A673 (cell line): ENCODE results near the gene ANXA8L1. TPM values are rescaled to one million over a fixed set of nuclear protein-coding genes. Genes with fewer than 3 reads are reported as not detected.
"Not testable (repeated sequence)": the region's sequence is repeated elsewhere in the genome, so short reads cannot be mapped to it uniquely, and the experiment has no call there.

Experiments used
- BruUV-seq: library from RNA; stranded (reverse); fragments of 400-500 nt; replicated peaks from 2 replicates; lab custom pipeline; 2021; lab: Mats Ljungman, UMichigan
- CTCF ChIA-PET: fragments of 300-600 bp; sonication (Branson Sonifier 250); formaldehyde crosslinking; loops from one replicate; lab custom pipeline; 2022; ENCODE audit warnings: antibody characterized with exemption; lab: Charles Lee
- POLR2A ChIA-PET: fragments of 300-600 bp; sonication (Branson Sonifier 250); formaldehyde crosslinking; loops from one replicate; lab custom pipeline; 2022; ENCODE audit warnings: antibody characterized with exemption; ENCODE audit not compliant: low non-redundant PET; lab: Charles Lee
- DNase-seq: peaks from one replicate; pipeline ENCODE4 v3.0.0-alpha.2; 2015; ENCODE audit warnings: low spot score
- H3K27ac ChIP-seq: fragments of 200-600 bp; sonication (generic); 2 replicates; pipeline ENCODE4 v1.5.1; 2016; ENCODE audit warnings: mixed run types, low read depth, mild to moderate bottlenecking, mixed read lengths, antibody characterized with exemption, low read length; ENCODE audit not compliant: poor library complexity, severe bottlenecking
- H3K27me3 ChIP-seq: fragments of 200-600 bp; sonication (generic); replicated peaks from 2 replicates; pipeline ENCODE4 v1.6.1; 2017; ENCODE audit warnings: mixed run types, low read depth, mild to moderate bottlenecking, mixed read lengths, antibody characterized with exemption, low read length; ENCODE audit not compliant: insufficient read depth, poor library complexity
- H3K36me3 ChIP-seq: fragments of 200-600 bp; sonication (generic); 2 replicates; pipeline ENCODE4 v1.6.1; 2016; ENCODE audit warnings: mixed run types, mild to moderate bottlenecking, mixed read lengths, antibody characterized with exemption, low read length; ENCODE audit not compliant: insufficient read depth, poor library complexity, severe bottlenecking
- H3K4me1 ChIP-seq: fragments of 200-600 bp; sonication (generic); 2 replicates; pipeline ENCODE4 v1.6.1; 2017; ENCODE audit warnings: mixed run types, mild to moderate bottlenecking, mixed read lengths, antibody characterized with exemption, low read length; ENCODE audit not compliant: insufficient read depth, poor library complexity, severe bottlenecking
- H3K4me3 ChIP-seq: fragments of 200-600 bp; sonication (generic); 2 replicates; pipeline ENCODE4 v1.5.1; 2016; ENCODE audit warnings: low read depth, mixed run types, mild to moderate bottlenecking, mixed read lengths, low read length; ENCODE audit not compliant: poor library complexity, severe bottlenecking
- H3K9me3 ChIP-seq: fragments of 200-600 bp; sonication (generic); 2 replicates; pipeline ENCODE4 v1.6.1; 2016; ENCODE audit warnings: mixed run types, low read depth, mild to moderate bottlenecking, mixed read lengths, antibody characterized with exemption, low read length; ENCODE audit not compliant: poor library complexity, severe bottlenecking
- intact Hi-C: fragments of 100-400 bp; cut with micrococcal nuclease; formaldehyde crosslinking; loops from one replicate; pipeline ENCODE4 v1.10.0; 2022; ENCODE audit not compliant: unreplicated experiment
- total RNA-seq: library from RNA; stranded (reverse); gene quantifications from 2 replicates; pipeline ENCODE4 v1.2.3, GENCODE V29; 2021

The ANXA8L1 gene
- total RNA-seq, 1 experiment from 2014 or later, result not detected

DNA sequence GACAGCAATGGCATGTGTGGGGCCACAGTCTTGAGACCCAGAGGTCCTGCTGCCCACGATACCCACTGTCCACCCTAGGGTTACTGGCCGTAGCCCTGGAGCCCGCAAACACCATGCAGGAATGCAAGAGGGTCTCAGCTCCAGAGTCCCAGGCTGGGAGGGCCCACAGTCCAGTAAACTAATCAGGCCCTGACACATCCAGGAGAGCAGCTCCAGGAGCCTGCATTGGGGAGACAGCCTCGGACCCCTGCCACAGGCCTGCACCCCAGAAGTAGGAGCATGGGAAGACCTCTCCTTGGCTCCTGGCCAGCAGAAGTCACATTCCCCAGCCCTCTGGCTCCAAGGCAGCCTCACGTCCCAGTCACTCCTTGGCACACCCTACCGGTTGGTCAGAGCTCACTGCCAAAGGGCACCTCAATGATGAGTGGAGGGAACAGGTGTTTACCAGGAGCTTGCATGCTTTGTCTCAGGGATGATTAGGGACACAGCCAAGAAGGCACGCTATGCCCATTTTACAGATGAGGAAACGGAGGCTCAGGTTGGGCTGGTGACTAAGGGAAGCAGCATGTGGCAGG, 7.8 kb upstream of the ANXA8L1 start:
- H3K36me3 ChIP-seq, H3K4me3 ChIP-seq, CTCF ChIA-PET, POLR2A ChIA-PET, BruUV-seq, H3K27ac ChIP-seq, H3K9me3 ChIP-seq, H3K4me1 ChIP-seq, intact Hi-C loops, DNase-seq, H3K27me3 ChIP-seq: not testable (repeated sequence)

DNA sequence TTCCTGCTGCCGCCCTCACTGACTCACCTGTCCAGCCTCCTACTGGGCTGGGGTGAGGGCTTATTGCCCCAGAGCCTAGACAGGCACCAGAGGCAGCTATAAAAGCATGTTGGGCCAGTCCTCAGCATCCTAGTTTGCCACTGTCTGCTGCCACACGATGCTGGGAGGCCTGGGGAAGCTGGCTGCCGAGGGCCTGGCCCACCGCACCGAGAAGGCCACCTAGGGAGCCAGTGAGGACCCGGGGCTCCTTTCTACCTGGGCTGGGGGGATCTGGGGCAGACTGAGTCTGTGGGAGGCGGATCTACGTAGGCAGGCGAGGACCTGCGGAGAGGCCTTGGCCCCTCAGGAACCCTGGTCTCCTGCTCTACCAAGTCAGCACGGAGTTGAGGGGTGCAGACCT, 6.6 kb upstream of the ANXA8L1 start:
- POLR2A ChIA-PET, DNase-seq, BruUV-seq, intact Hi-C loops, H3K27ac ChIP-seq, H3K9me3 ChIP-seq, H3K27me3 ChIP-seq, H3K4me1 ChIP-seq, H3K4me3 ChIP-seq, CTCF ChIA-PET, H3K36me3 ChIP-seq: not testable (repeated sequence)

DNA sequence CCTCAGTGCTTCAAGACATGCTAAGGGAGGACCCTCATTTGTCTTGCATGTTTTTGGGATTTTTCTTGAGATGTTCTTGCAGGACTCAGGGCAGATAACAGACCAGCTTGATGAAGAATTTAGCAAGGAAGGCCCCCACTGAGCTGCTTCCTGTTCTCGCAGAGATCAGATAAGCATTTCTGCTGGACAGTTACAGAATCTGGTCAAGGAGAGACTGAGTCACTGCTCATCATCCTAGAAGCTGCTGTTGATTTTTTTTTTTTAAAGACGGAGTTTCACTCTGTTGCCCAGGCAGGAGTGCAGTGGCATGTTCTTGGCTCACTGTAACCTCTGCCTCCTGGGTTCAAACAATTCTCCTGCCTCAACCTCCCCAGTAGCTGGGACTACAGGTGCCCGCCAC, 1.2 kb upstream of the ANXA8L1 start:
- DNase-seq, H3K36me3 ChIP-seq, BruUV-seq, intact Hi-C loops, H3K9me3 ChIP-seq, POLR2A ChIA-PET, H3K4me3 ChIP-seq, H3K27me3 ChIP-seq, CTCF ChIA-PET, H3K4me1 ChIP-seq, H3K27ac ChIP-seq: not testable (repeated sequence)

GRCh38 chr10:46377022-46377421, 1.4 kb downstream of the ANXA8L1 start:
- H3K4me1 ChIP-seq, H3K36me3 ChIP-seq, CTCF ChIA-PET, H3K27me3 ChIP-seq, H3K4me3 ChIP-seq, BruUV-seq, H3K27ac ChIP-seq, H3K9me3 ChIP-seq, POLR2A ChIA-PET, DNase-seq, intact Hi-C loops: not testable (repeated sequence)

- CTCF ChIA-PET, DNase-seq, intact Hi-C loops, H3K4me3 ChIP-seq, POLR2A ChIA-PET, H3K4me1 ChIP-seq, H3K9me3 ChIP-seq, BruUV-seq, H3K27ac ChIP-seq, H3K36me3 ChIP-seq, H3K27me3 ChIP-seq: not testable (repeated sequence)
Observed at GRCh38 chr10:46377651-46378050, 2.1 kb downstream of the ANXA8L1 start.

DNA sequence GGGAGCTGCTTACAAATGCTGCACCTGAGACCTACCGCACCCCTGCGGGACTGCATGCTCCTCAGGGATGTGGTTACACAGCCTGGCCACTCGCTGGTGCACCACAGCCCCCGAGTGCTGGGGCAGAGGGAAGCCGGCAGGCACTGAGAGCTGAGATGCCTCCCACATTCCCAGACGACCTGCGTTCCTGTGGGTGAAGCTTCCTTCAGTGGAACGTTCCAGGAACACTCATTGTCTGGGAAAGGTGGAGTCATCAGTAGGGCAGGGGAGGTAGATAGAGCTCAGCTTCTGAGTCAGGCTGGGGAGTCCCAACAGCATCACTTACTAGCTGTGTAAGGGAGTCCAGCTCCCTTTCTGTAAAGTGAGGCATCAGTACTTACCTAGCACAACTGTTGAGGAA, 2.5 kb downstream of the ANXA8L1 start:
- intact Hi-C loops, H3K27ac ChIP-seq, H3K36me3 ChIP-seq, H3K9me3 ChIP-seq, BruUV-seq, H3K4me3 ChIP-seq, POLR2A ChIA-PET, CTCF ChIA-PET, DNase-seq, H3K4me1 ChIP-seq, H3K27me3 ChIP-seq: not testable (repeated sequence)

DNA sequence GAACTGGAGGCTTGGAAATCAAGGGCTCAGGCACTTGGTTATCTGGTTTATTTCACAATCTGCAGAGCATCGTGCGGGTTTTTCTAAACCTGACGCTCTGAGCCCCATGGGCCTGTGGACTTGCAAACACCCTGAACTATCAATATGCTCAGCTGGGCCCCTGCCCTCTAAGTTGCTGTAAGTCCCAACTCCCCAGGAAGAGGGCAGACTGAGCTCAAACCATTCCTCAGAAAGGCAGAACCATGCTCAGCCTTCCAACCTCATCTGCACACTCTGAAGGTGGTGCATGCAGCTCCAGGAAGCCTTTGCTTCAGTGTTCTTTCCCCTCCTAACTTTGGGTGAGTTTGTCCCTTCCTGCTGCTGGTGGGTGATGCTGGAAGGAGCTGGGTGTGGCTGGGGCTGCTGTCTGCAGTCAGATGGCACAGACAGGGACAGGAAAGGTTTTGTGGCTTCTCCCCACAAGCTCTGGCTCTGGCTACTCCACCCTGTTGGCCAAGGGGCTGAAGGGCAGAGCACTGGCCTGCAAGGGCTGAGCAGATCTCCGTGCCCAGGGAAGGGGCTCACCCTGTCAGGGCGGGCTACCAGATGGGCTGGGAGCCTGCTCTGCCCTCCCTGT, 3.8 kb downstream of the ANXA8L1 start:
- intact Hi-C loops, CTCF ChIA-PET, BruUV-seq: not testable (repeated sequence)

DNA sequence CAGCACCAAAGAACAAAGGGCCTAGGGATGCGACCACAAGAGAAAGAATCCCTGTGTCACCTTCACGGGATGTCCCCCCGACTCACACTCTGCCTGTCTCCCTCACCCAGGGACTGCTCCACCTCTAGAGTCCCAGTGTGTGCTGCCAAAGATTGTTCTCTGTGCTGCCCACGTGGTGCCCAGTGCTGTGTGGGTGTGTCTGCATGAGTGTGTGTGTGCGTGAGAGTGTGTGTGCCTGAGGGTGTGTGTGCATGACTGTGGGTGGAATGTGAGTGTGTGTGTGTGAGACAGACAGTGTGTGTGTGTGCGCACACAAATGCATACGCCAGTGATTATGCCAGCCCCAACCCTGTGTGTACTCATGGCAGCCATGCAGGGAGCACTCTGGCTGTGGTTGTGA, 10.3 kb downstream of the ANXA8L1 start:
- DNase-seq, intact Hi-C loops, H3K9me3 ChIP-seq, POLR2A ChIA-PET, H3K36me3 ChIP-seq, H3K4me3 ChIP-seq, H3K27me3 ChIP-seq, H3K4me1 ChIP-seq, BruUV-seq, H3K27ac ChIP-seq, CTCF ChIA-PET: not testable (repeated sequence)

More for the DNA sequence above, 3.8 kb downstream of the ANXA8L1 start:
- H3K4me1 ChIP-seq, DNase-seq, H3K9me3 ChIP-seq, H3K27ac ChIP-seq, H3K4me3 ChIP-seq, H3K27me3 ChIP-seq, POLR2A ChIA-PET, H3K36me3 ChIP-seq: not testable (repeated sequence)
